ENCODE data around the gene CYTH2. TPM values are rescaled to one million over a fixed set of nuclear protein-coding genes. Genes with fewer than 3 reads are reported as not detected.

The CYTH2 gene
- total RNA-seq, 1 donor from 2014 or later, result 83.5 TPM

DNA sequence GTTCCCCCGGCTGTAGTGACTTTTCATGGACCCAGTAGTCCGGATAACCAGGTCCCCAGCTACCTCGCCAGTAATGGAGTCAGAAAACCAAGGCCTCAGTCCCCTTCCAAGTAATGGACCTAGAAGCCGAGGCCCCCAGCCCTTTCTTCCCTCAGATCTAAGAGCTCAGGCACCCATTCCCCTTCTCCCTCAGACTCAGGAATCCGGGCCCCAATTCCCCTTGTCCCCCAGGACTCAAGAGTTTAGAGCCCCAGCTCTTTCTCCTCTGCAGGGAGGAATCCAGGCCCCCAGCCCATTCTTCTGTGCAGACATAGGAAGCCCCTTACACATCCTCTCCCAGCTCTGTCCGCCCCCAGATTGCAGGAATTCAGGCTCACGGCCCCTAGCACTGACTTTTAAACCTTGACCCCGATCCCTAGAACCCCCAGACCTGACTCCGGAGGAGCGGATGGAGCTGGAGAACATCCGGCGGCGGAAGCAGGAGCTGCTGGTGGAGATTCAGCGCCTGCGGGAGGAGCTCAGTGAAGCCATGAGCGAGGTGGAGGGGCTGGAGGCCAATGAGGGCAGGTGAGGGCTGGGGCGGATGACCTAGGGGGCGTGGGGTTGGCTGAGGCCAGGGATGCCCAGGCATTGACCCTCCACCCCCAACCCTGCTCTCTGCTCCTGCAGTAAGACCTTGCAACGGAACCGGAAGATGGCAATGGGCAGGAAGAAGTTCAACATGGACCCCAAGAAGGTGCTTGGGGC lies 938 bp downstream of the CYTH2 start:
- H3K27ac ChIP-seq, result peak overlapping the region; percentile 97 to 99
- H3K36me3 ChIP-seq, result peaks cover 46 to 49% of the 10 kb centered on the region in 2 donors
- peak overlapping the region; percentile 90 to 91 for H3K4me3 ChIP-seq
- intact Hi-C loops (cut with DNase I), result loop anchor here (1.0 to 2.0 kb wide), 7 partner anchors 10 to 167 kb away; partner anchors contain the start of genes DBP, GRWD1, RPL18 and SPHK2
- DNase-seq (ENCODE audit: low spot score in 2 of 2), result no peak
- no peaks in the 10 kb centered on the region for H3K27me3 ChIP-seq
- H3K9me3 ChIP-seq, result no peaks in the 10 kb centered on the region
- peaks cover 11 to 13% of the 10 kb centered on the region in 2 donors for H3K4me1 ChIP-seq
- TF ChIP-seq, protein P1, sequence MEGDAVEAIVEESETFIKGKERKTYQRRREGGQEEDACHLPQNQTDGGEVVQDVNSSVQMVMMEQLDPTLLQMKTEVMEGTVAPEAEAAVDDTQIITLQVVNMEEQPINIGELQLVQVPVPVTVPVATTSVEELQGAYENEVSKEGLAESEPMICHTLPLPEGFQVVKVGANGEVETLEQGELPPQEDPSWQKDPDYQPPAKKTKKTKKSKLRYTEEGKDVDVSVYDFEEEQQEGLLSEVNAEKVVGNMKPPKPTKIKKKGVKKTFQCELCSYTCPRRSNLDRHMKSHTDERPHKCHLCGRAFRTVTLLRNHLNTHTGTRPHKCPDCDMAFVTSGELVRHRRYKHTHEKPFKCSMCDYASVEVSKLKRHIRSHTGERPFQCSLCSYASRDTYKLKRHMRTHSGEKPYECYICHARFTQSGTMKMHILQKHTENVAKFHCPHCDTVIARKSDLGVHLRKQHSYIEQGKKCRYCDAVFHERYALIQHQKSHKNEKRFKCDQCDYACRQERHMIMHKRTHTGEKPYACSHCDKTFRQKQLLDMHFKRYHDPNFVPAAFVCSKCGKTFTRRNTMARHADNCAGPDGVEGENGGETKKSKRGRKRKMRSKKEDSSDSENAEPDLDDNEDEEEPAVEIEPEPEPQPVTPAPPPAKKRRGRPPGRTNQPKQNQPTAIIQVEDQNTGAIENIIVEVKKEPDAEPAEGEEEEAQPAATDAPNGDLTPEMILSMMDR (IDR thresholded peaks at IDR 0.05), result no peak

DNA sequence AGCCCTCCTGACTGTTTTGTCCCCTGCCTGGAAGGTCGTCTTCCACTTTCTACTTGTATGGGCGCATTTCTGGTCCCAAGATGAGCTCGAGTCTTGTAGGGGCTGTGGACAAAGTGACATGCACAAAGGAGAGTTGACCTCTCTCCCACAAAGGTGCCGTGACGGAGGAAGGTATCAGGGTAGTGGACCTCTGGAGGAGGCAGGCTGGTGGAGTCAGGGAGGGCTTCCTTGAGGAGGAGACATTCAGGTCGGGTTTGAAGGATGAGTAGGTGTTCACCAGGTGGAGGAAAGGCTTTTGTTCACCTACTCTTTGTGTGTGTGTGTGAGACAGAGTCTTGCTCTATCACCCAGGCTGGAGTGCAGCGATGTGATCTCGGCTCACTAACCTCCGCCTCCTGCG lies 1.7 kb downstream of the CYTH2 start:
- H3K36me3 ChIP-seq, result peaks cover 54 to 57% of the 10 kb centered on the region in 2 donors
- peak overlapping the region in 1 of 2 donors; percentile 90 for H3K4me3 ChIP-seq

DNA sequence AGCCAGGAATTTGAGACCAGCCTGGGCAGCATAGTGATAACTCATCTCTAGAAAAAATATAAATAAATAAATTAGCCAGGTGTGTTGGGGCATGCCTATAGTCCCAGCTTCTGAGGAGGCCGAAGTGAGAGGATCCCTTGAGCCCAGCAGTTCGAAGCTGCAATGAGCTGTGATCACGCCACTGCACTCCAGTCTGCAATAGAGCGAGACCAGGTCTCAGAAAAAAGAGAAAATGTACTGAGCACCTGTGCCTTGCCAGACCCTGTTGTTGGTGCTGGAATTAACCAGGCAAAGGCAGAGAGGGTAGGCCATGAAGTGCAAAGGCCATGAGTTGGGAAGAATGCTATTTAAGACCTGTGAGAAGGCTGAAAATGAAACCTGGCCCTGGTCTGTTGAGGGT lies 2.7 kb downstream of the CYTH2 start:
- TF ChIP-seq, protein P1 (IDR thresholded peaks at IDR 0.05), result no peak
- Histone ChIP-seq H3K4me1 (peaks cover 11 to 13% of the 10 kb centered on the region in 2 donors), H3K4me3 (no peak overlapping the region), H3K27ac (no peak overlapping the region), H3K27me3 (no peaks in the 10 kb centered on the region), H3K9me3 (no peaks in the 10 kb centered on the region), H3K36me3 (peaks cover 60 to 66% of the 10 kb centered on the region in 2 donors)
- intact Hi-C loops (cut with DNase I), result no loop called here
- DNase-seq (ENCODE audit: low spot score in 2 of 2), result no peak

More for the DNA sequence above, 1.7 kb downstream of the CYTH2 start:
- intact Hi-C loops (cut with DNase I), result no loop called here
- H3K9me3 ChIP-seq, result no peaks in the 10 kb centered on the region
- DNase-seq (ENCODE audit: low spot score in 2 of 2), result no peak
- H3K27ac ChIP-seq, result no peak overlapping the region
- H3K27me3 ChIP-seq, result no peaks in the 10 kb centered on the region
- TF ChIP-seq, protein P1 (IDR thresholded peaks at IDR 0.05), result no peak
- peaks cover 11 to 13% of the 10 kb centered on the region in 2 donors for H3K4me1 ChIP-seq

DNA sequence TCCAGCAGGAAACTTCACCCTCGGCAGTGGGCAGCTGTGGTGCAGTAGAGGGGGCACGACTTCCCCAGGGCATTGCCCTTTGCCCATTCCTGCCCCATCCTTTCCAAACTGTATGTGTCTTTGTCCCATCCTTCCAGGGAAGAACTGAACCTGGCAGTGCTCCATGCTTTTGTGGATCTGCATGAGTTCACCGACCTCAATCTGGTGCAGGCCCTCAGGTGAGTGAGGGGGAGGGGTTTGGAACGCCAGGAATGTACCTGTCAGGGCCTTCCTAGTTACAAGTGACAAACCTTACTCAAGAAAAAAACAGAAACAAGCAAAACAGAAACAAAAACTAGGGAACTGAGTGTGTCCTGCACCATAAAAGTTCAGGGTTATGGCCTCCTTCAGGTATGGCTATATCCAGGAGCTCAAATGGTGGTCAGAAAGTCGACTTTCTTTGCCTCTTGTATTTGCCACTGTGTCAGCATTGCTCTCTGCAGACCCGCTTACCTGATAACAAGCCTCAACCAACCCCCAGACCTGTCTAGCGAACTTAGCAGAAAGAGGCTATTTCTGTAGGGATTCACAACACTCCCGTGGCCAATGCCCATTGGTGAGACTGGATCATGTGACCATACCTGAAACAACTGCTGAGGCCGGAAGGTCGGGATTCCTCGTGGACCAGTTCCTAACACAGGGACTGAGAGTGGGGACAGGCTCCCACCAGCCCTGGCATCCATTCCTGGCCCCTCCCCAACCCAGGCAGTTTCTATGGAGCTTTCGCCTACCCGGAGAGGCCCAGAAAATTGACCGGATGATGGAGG lies 4.2 kb downstream of the CYTH2 start:
- TF ChIP-seq, protein P1 (IDR thresholded peaks at IDR 0.05), result no peak
- Histone ChIP-seq H3K4me1 (peaks cover 9 to 10% of the 10 kb centered on the region in 2 donors), H3K27me3 (no peaks in the 10 kb centered on the region), H3K36me3 (peaks cover 68 to 82% of the 10 kb centered on the region in 2 donors), H3K27ac (no peak overlapping the region), H3K4me3 (no peak overlapping the region), H3K9me3 (no peaks in the 10 kb centered on the region)
- intact Hi-C loops (cut with DNase I), result no loop called here
- no peak for DNase-seq (ENCODE audit: low spot score in 2 of 2)

DNA sequence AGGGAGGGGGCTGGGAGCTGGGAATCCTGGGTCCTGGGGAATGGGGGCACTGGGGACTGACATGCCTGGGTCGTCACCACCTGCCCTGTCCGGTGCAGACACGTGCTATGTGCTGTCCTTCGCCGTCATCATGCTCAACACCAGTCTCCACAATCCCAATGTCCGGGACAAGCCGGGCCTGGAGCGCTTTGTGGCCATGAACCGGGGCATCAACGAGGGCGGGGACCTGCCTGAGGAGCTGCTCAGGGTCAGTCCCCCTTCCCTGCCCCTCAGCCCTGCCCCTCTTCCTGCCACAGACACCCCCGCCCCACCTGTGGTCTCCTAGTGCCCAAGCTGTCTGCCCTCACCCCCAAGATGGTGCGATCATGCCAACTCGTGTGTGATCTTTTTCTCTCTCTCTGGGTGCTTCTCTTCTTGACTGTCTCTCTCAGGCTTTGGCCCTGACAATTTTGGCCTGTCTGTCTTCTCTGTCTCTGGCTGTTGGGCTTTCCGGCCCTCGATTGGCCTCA lies 5.0 kb downstream of the CYTH2 start:
- no peaks in the 10 kb centered on the region for H3K9me3 ChIP-seq
- no peak overlapping the region for H3K4me3 ChIP-seq
- no peak overlapping the region for H3K27ac ChIP-seq
- H3K4me1 ChIP-seq, result peaks cover 9 to 10% of the 10 kb centered on the region in 2 donors
- H3K36me3 ChIP-seq, result peaks cover 68 to 88% of the 10 kb centered on the region in 2 donors
- no peaks in the 10 kb centered on the region for H3K27me3 ChIP-seq
- intact Hi-C loops (cut with DNase I), result no loop called here
- TF ChIP-seq, protein P1 (IDR thresholded peaks at IDR 0.05), result no peak
- DNase-seq (ENCODE audit: low spot score in 2 of 2), result no peak

Data from ascending aorta (tissue), 2 donors.